HEK293 (cell line): ENCODE results near the gene SLC16A4.

Source experiments
- HOXC10 ChIP-seq: sonication (generic); formaldehyde crosslinking; IDR thresholded peaks from 2 replicates; pipeline ENCODE4 v1.8.1; 2023; ENCODE audit warnings: mild to moderate bottlenecking, missing genetic modification reagents
- PRDM1 ChIP-seq: fragments of 450-650 bp; formaldehyde crosslinking; IDR thresholded peaks from 2 replicates; pipeline ENCODE4; 2016; ENCODE audit warnings: missing biosample characterization, missing genetic modification characterization
- SALL2 ChIP-seq: fragments of 450-650 bp; formaldehyde crosslinking; IDR thresholded peaks from 2 replicates; pipeline ENCODE4 v1.5.0; 2017; ENCODE audit warnings: missing biosample characterization, mild to moderate bottlenecking, missing genetic modification characterization, borderline replicate concordance
- SP2 ChIP-seq: fragments of 450-650 bp; formaldehyde crosslinking; IDR thresholded peaks from 2 replicates; pipeline ENCODE4 v1.5.1; 2016; ENCODE audit warnings: missing biosample characterization, missing genetic modification characterization
- TSHZ1 ChIP-seq: fragments of 450-650 bp; formaldehyde crosslinking; IDR thresholded peaks from 2 replicates; pipeline ENCODE4 v1.5.1; 2016; ENCODE audit warnings: missing biosample characterization, missing genetic modification characterization, borderline replicate concordance
- ZBTB17 ChIP-seq: fragments of 450-650 bp; formaldehyde crosslinking; IDR thresholded peaks from 2 replicates; pipeline ENCODE4 v1.5.1; 2016; ENCODE audit warnings: missing biosample characterization, missing genetic modification characterization
- ZBTB49 ChIP-seq: fragments of 450-650 bp; formaldehyde crosslinking; IDR thresholded peaks from 2 replicates; pipeline ENCODE4 v1.5.1; 2016; ENCODE audit warnings: missing biosample characterization, missing genetic modification characterization, low read depth
- ZFP3 ChIP-seq: fragments of 450-650 bp; formaldehyde crosslinking; IDR thresholded peaks from 2 replicates; pipeline ENCODE4 v1.5.1; 2016; ENCODE audit warnings: low read depth, missing biosample characterization, missing genetic modification characterization
- ZNF10 ChIP-seq: fragments of 450-650 bp; formaldehyde crosslinking; IDR thresholded peaks from 2 replicates; pipeline ENCODE4 v1.5.1; 2017; ENCODE audit warnings: missing biosample characterization, missing genetic modification characterization
- ZNF140 ChIP-seq: fragments of 450-650 bp; formaldehyde crosslinking; IDR thresholded peaks from 2 replicates; pipeline ENCODE4 v1.5.1; 2016; ENCODE audit warnings: missing biosample characterization, missing genetic modification characterization
- ZNF18 ChIP-seq: fragments of 450-650 bp; formaldehyde crosslinking; IDR thresholded peaks from 2 replicates; pipeline ENCODE4 v1.5.1; 2016; ENCODE audit warnings: missing biosample characterization, missing genetic modification characterization
- ZNF239 ChIP-seq: fragments of 450-650 bp; formaldehyde crosslinking; IDR thresholded peaks from 2 replicates; pipeline ENCODE4 v1.5.1; 2016; ENCODE audit warnings: missing biosample characterization, missing genetic modification characterization
- ZNF26 ChIP-seq: fragments of 450-650 bp; formaldehyde crosslinking; IDR thresholded peaks from 2 replicates; pipeline ENCODE4 v1.5.1; 2016; ENCODE audit warnings: missing biosample characterization, missing genetic modification characterization
- ZNF302 ChIP-seq: fragments of 450-650 bp; formaldehyde crosslinking; IDR thresholded peaks from 2 replicates; pipeline ENCODE4 v1.5.1; 2016; ENCODE audit warnings: missing biosample characterization, missing genetic modification characterization, low read depth
- ZNF350 ChIP-seq: fragments of 450-650 bp; formaldehyde crosslinking; IDR thresholded peaks from 2 replicates; pipeline ENCODE4 v1.5.0; 2017; ENCODE audit warnings: missing biosample characterization, mild to moderate bottlenecking, missing genetic modification characterization
- ZNF394 ChIP-seq: fragments of 450-650 bp; formaldehyde crosslinking; IDR thresholded peaks from 2 replicates; pipeline ENCODE4 v1.5.1; 2016; ENCODE audit warnings: missing biosample characterization, missing genetic modification characterization, mild to moderate bottlenecking, moderate library complexity, borderline replicate concordance
- ZNF488 ChIP-seq: fragments of 450-650 bp; formaldehyde crosslinking; IDR thresholded peaks from 2 replicates; pipeline ENCODE4 v1.5.1; 2016; ENCODE audit warnings: missing biosample characterization, missing genetic modification characterization
- ZNF529 ChIP-seq: fragments of 450-650 bp; formaldehyde crosslinking; IDR thresholded peaks from 2 replicates; pipeline ENCODE4 v1.5.1; 2017; ENCODE audit warnings: missing genetic modification characterization, missing biosample characterization; ENCODE audit not compliant: insufficient replicate concordance
- ZNF530 ChIP-seq: fragments of 450-650 bp; formaldehyde crosslinking; IDR thresholded peaks from 2 replicates; pipeline ENCODE4 v1.5.1; 2016; ENCODE audit warnings: low read depth, missing biosample characterization, missing genetic modification characterization
- ZNF600 ChIP-seq: fragments of 450-650 bp; formaldehyde crosslinking; IDR thresholded peaks from 2 replicates; pipeline ENCODE4 v1.5.1; 2016; ENCODE audit warnings: missing biosample characterization, missing genetic modification characterization
- ZNF610 ChIP-seq: fragments of 450-650 bp; formaldehyde crosslinking; IDR thresholded peaks from 2 replicates; pipeline ENCODE4 v1.5.1; 2016; ENCODE audit warnings: missing biosample characterization, missing genetic modification characterization, borderline replicate concordance
- ZNF621 ChIP-seq: fragments of 450-650 bp; formaldehyde crosslinking; IDR thresholded peaks from 2 replicates; pipeline ENCODE4 v1.5.1; 2017; ENCODE audit warnings: missing biosample characterization, missing genetic modification characterization
- ZNF626 ChIP-seq: fragments of 450-650 bp; sonication (Bioruptor Pico); formaldehyde crosslinking; IDR thresholded peaks from 2 replicates; pipeline ENCODE4 v1.5.1; 2018; ENCODE audit warnings: missing biosample characterization, missing genetic modification characterization, inconsistent platforms
- ZNF658 ChIP-seq: fragments of 450-650 bp; formaldehyde crosslinking; IDR thresholded peaks from 2 replicates; pipeline ENCODE4; 2016; ENCODE audit warnings: missing biosample characterization, missing genetic modification characterization
- ZNF692 ChIP-seq: fragments of 450-650 bp; formaldehyde crosslinking; IDR thresholded peaks from 2 replicates; pipeline ENCODE4 v1.5.1; 2016; ENCODE audit warnings: missing biosample characterization, missing genetic modification characterization
- ZNF707 ChIP-seq: fragments of 450-650 bp; formaldehyde crosslinking; IDR thresholded peaks from 2 replicates; pipeline ENCODE4 v1.5.1; 2016; ENCODE audit warnings: missing biosample characterization, missing genetic modification characterization
- ZNF785 ChIP-seq: fragments of 450-650 bp; formaldehyde crosslinking; IDR thresholded peaks from 2 replicates; pipeline ENCODE4 v1.5.1; 2016; ENCODE audit warnings: missing biosample characterization, missing genetic modification characterization
- ZSCAN16 ChIP-seq: fragments of 450-650 bp; formaldehyde crosslinking; IDR thresholded peaks from 2 replicates; pipeline ENCODE4 v1.5.1; 2016; ENCODE audit warnings: missing biosample characterization, missing genetic modification characterization

The SLC16A4 gene

GRCh38 chr1:110341146-110341871, 49.5 kb downstream of the SLC16A4 start (continued):
- TF ChIP-seq ZNF18 (tag by site-specific recombination) (no peak), ZNF658 (tag by site-specific recombination) (no peak), ZNF529 (no peak), SALL2 (tag by site-specific recombination) (no peak), ZBTB17 (tag by site-specific recombination) (peak; percentile 98), ZNF350 (tag by site-specific recombination) (no peak), ZNF785 (tag by site-specific recombination) (no peak), SP2 (peak; percentile 77), ZNF10 (tag by site-specific recombination) (peak; percentile 100), ZNF140 (tag by site-specific recombination) (no peak), ZNF626 (tag by site-specific recombination) (no peak), TSHZ1 (tag by site-specific recombination) (no peak), ZSCAN16 (tag by site-specific recombination) (no peak), ZNF692 (tag by site-specific recombination) (no peak), ZNF488 (tag by site-specific recombination) (no peak), ZNF707 (no peak), ZNF610 (no peak), ZNF394 (tag by site-specific recombination) (no peak), ZNF26 (tag by site-specific recombination) (no peak), ZFP3 (tag by site-specific recombination) (no peak), ZNF621 (tag by site-specific recombination) (no peak), ZBTB49 (tag by site-specific recombination) (peak; percentile 56; the same call in 1 of the 2 replicates), ZNF530 (tag by site-specific recombination) (no peak), ZNF302 (tag by site-specific recombination) (no peak), HOXC10 (CRISPR knock-in tag) (no peak), ZNF239 (tag by site-specific recombination) (no peak), PRDM1 (0 out of 2 replicates have a peak, but pooled peaks have one; percentile 4), ZNF600 (tag by site-specific recombination) (peak; percentile 81)
